ENCODE measurements around the gene TBC1D16.
"Not testable (repeated sequence)": the region's sequence is repeated elsewhere in the genome, so short reads cannot be mapped to it uniquely, and the experiment has no call there.

The TBC1D16 gene

GRCh38 chr17:79970576-79971068, 65.0 kb downstream of the TBC1D16 start:
- no peak for DNase-seq

- DNase-seq: no peak
Observed at GRCh38 chr17:79969906-79970305, 65.8 kb downstream of the TBC1D16 start.

- DNase-seq: no peak
Observed at GRCh38 chr17:79968116-79968515, 67.6 kb downstream of the TBC1D16 start.

GRCh38 chr17:79966681-79967080, 69.0 kb downstream of the TBC1D16 start:
- DNase-seq: no peak

- no peak for DNase-seq
Observed at GRCh38 chr17:79965806-79966205, 69.9 kb downstream of the TBC1D16 start.

GRCh38 chr17:79962467-79962866, 73.2 kb downstream of the TBC1D16 start:
- DNase-seq: not testable (repeated sequence)

- DNase-seq: not testable (repeated sequence)
Observed at GRCh38 chr17:79961567-79961966, 74.1 kb downstream of the TBC1D16 start.

GRCh38 chr17:79960788-79961522, 74.7 kb downstream of the TBC1D16 start:
- no peak for DNase-seq

GRCh38 chr17:79959042-79959441, 76.6 kb downstream of the TBC1D16 start:
- no peak for DNase-seq

- no peak for DNase-seq
Observed at GRCh38 chr17:79956853-79957252, 78.8 kb downstream of the TBC1D16 start.

GRCh38 chr17:79956441-79956735, 79.3 kb downstream of the TBC1D16 start:
- DNase-seq: not testable (repeated sequence)

- DNase-seq: no peak
Observed at GRCh38 chr17:79955691-79956440, 79.8 kb downstream of the TBC1D16 start.

- DNase-seq: no peak
Observed at GRCh38 chr17:79955167-79955549, 80.5 kb downstream of the TBC1D16 start.

- peak; percentile 17 for DNase-seq
Observed at GRCh38 chr17:79954281-79955166, 81.1 kb downstream of the TBC1D16 start.

- no peak for DNase-seq
Observed at GRCh38 chr17:79953335-79953734, 82.3 kb downstream of the TBC1D16 start.

- no peak for DNase-seq
Observed at GRCh38 chr17:79952901-79953300, 82.8 kb downstream of the TBC1D16 start.

GRCh38 chr17:79952265-79952877, 83.3 kb downstream of the TBC1D16 start:
- no peak for DNase-seq

GRCh38 chr17:79951361-79952264, 84.1 kb downstream of the TBC1D16 start:
- DNase-seq: no peak

- DNase-seq: no peak
Observed at GRCh38 chr17:79950751-79951150, 84.9 kb downstream of the TBC1D16 start.

- no peak for DNase-seq
Observed at GRCh38 chr17:79950306-79950705, 85.4 kb downstream of the TBC1D16 start.

- DNase-seq: no peak
Observed at GRCh38 chr17:79949656-79950209, 85.9 kb downstream of the TBC1D16 start.
